ENCODE results near the gene LEO1.

LEO1 gene

GRCh38 chr15:51924156-51925068 is 47.2 kb downstream of the LEO1 start:
- DNase-seq = no peak

DNA sequence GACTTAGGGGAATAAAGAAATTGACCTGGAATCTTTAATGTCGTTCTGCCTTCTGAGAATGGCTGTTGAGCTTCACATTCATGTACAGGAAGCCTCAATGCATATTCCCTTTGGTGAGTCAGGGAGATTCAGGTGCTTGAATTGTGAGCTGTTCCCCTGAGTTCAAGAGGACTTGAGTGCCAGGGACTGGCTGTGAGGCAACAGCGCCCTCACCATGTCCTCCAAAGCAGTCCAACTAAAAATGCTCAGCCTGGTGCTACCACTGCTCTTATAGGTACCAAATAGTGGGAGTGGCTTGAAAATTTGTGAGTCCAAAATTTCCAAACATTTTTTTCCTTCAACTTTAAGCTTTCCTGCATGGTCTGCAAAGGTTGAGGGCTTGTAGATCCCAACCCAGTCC is 54.1 kb downstream of the LEO1 start:
- DNase-seq = peak; percentile 8

- no peak for DNase-seq
Measured at GRCh38 chr15:51912528-51912927, 59.0 kb downstream of the LEO1 start.

- no peak for DNase-seq
Measured at GRCh38 chr15:51909584-51909983, 62.0 kb downstream of the LEO1 start.

DNA sequence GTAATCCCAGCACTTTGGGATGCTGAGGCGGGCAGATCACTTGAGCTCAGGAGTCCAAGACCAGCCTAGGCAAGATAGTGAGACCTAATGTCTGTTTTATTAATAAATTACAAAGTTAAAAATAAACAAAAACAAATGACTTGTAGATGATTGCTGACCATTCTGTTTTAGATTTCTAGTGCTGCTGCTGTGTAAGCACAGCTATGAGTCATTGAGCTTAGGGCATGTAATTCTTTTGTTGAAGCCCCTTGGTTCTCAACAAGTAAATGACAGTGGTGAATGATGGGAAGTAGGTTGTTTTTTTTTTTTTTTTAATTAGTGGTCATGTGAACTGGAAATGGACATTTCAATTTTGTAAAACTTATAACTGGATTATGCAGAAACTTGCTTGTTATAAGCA is 63.3 kb downstream of the LEO1 start:
- DNase-seq = no peak

- no peak for DNase-seq
Measured at GRCh38 chr15:51907136-51907862, 64.3 kb downstream of the LEO1 start.

- DNase-seq = no peak
Measured at GRCh38 chr15:51904931-51905330, 66.6 kb downstream of the LEO1 start.

DNA sequence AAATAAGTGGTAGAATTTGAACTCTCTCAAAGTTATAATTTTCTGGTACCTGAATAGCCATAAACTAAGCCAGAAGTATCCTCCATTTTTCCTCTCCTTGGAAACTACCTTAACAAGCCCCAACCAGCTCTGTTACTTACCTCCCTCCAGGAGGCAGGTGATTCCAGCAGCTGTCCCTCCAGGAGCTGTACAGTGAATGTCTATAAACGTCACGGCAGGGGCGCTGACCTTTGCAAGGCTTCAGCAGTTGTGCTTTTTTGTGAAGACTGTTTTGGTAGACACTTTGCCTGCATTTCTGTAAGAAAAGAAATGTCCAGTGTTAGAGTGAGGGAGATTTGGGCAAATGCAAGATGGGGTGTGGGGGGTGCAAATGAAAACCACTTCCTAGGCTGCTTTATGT is 67.2 kb downstream of the LEO1 start:
- no peak for DNase-seq

DNA sequence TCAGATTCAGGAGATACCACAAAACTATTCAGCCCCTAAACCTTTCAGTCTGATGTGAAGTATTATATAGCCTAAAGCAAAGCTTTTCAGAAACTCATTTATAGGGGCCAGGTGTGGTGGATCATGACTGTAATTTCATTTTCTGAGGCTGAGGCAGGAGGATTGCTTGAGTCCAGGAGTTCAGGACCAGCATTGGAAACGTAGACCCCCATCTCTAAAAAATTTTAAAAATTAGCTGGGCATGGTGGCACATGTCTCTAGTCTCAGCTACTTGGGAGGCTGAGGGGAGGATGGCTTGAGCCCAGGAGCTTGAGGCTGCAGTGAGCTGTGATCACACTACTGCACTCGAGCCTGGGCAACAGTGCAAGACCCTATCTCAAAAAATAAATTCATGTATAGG is 82.1 kb downstream of the LEO1 start:
- no peak for DNase-seq

GRCh38 chr15:51888593-51889195 is 82.9 kb downstream of the LEO1 start:
- DNase-seq = no peak
